A549 treated with AZD2906 at 1 μM for 4 hours (cell line): ENCODE data around the gene MDFIC. TPM values are rescaled to one million over a fixed set of nuclear protein-coding genes. Genes with fewer than 3 reads are reported as not detected.

ENCODE experiments used
- total RNA-seq: library from RNA; stranded (reverse); fragments of 200-300 nt; extraction: Qiagen RNA extraction; gene quantifications from 5 replicates; pipeline ENCODE4 v1.2.3, GENCODE V29; 2022

The MDFIC gene
- total RNA-seq = 17.3 to 21.8 TPM (median 21.0 TPM) in 5 replicates

GRCh38 chr7:114922026-114922651 is at the start of gene MDFIC:
TSS of gene MDFIC (plus strand) at chr7:114922094. CDS start at chr7:114923034, 940 bp downstream.

